ENCODE results near the gene PRR3. TPM values are rescaled to one million over a fixed set of nuclear protein-coding genes. Genes with fewer than 3 reads are reported as not detected.
A peak's percentile ranks its signal among the peaks of the same experiment; 100 is the strongest.
"Not testable (repeated sequence)": the region's sequence is repeated elsewhere in the genome, so short reads cannot be mapped to it uniquely, and the experiment has no call there.

PRR3 gene
- total and polyA plus RNA-seq, 9 donors: 8.6 to 35.0 (median 20.9) TPM

GRCh38 chr6:30591008-30591407 lies 33.9 kb downstream of the PRR3 start:
- no peak for DNase-seq
- 13 to 36% (median 21%) methylated on average over 1 of the region's 1 CpG for WGBS, 3 donors
- H3K27me3 ChIP-seq: no peaks in the 10 kb centered on the region
- no peak overlapping the region for H3K4me3 ChIP-seq
- no peak for TF ChIP-seq EP300 (IDR thresholded peaks at IDR 0.05)
- no peak for TF ChIP-seq CTCF (IDR thresholded peaks at IDR 0.05)
- TF ChIP-seq POLR2A (IDR thresholded peaks at IDR 0.05): no peak
- no peaks in the 10 kb centered on the region for H3K4me1 ChIP-seq (ENCODE audit: insufficient read depth)
- H3K9me3 ChIP-seq: no peaks in the 10 kb centered on the region
- intact Hi-C loops (cut with DNase I): no loop called here
- H3K36me3 ChIP-seq: no peaks in the 10 kb centered on the region
- no peak overlapping the region for H3K27ac ChIP-seq

- TF ChIP-seq CTCF (IDR thresholded peaks at IDR 0.05): no peak
- no peak for TF ChIP-seq EP300 (IDR thresholded peaks at IDR 0.05)
- intact Hi-C loops (cut with DNase I): no loop called here
- 93 to 100% (median 98%) methylated on average over 1 of the region's 1 CpG for WGBS, 3 donors
- Histone ChIP-seq H3K4me1 (ENCODE audit: insufficient read depth) (no peaks in the 10 kb centered on the region), H3K4me3 (no peak overlapping the region), H3K27me3 (no peaks in the 10 kb centered on the region), H3K27ac (no peak overlapping the region), H3K36me3 (no peaks in the 10 kb centered on the region), H3K9me3 (no peaks in the 10 kb centered on the region)
- no peak for DNase-seq
Observed at GRCh38 chr6:30592287-30592686, 35.2 kb downstream of the PRR3 start.

GRCh38 chr6:30597315-30598144 lies 40.4 kb downstream of the PRR3 start:
- intact Hi-C loops (cut with DNase I); H3K27me3 ChIP-seq; H3K4me3 ChIP-seq; H3K4me1 ChIP-seq (ENCODE audit: insufficient read depth); H3K9me3 ChIP-seq; H3K27ac ChIP-seq; H3K36me3 ChIP-seq: not testable (repeated sequence)
- DNase-seq: peak; percentile 48 to 82 (median 72)
- WGBS, 3 donors: 72 to 76% (median 72%) methylated on average over 15 of the region's 15 CpGs
- peak; percentile 40 to 69 (median 62) for TF ChIP-seq CTCF (IDR thresholded peaks at IDR 0.05)

- H3K9me3 ChIP-seq: no peaks in the 10 kb centered on the region
- H3K36me3 ChIP-seq: no peaks in the 10 kb centered on the region
- H3K27me3 ChIP-seq: no peaks in the 10 kb centered on the region
- H3K27ac ChIP-seq: no peak overlapping the region
- no peak overlapping the region for H3K4me3 ChIP-seq
- no peaks in the 10 kb centered on the region for H3K4me1 ChIP-seq (ENCODE audit: insufficient read depth)
- TF ChIP-seq CTCF (IDR thresholded peaks at IDR 0.05): no peak
- TF ChIP-seq EP300 (IDR thresholded peaks at IDR 0.05): no peak
- no peak for TF ChIP-seq POLR2A (IDR thresholded peaks at IDR 0.05)
- intact Hi-C loops (cut with DNase I): no loop called here
- WGBS, 3 donors: 66 to 73% (median 69%) methylated on average over 12 of the region's 12 CpGs
- DNase-seq: no peak
Observed at GRCh38 chr6:30598912-30599624, 42.0 kb downstream of the PRR3 start.

Measured in ovary (tissue), 9 donors.